Measurements from ENCODE around the gene VHLL.

The VHLL gene

GRCh38 chr1:156291226-156292061 lies 7.7 kb downstream of the VHLL start:
- DNase-seq, result no peak

GRCh38 chr1:156289857-156290256 lies 9.2 kb downstream of the VHLL start:
- no peak for DNase-seq

GRCh38 chr1:156286061-156286460 lies 13.0 kb downstream of the VHLL start:
- DNase-seq, result no peak

- no peak for DNase-seq
Measured at GRCh38 chr1:156285437-156285836, 13.7 kb downstream of the VHLL start.

GRCh38 chr1:156284757-156285156 lies 14.3 kb downstream of the VHLL start:
- DNase-seq, result no peak

- no peak for DNase-seq
Measured at GRCh38 chr1:156284112-156284511, 15.0 kb downstream of the VHLL start, which contains the start of gene TMEM79. TMEM79 (plus strand) TSS chr1:156284325; CDS start chr1:156285227, 902 bp downstream.

DNA sequence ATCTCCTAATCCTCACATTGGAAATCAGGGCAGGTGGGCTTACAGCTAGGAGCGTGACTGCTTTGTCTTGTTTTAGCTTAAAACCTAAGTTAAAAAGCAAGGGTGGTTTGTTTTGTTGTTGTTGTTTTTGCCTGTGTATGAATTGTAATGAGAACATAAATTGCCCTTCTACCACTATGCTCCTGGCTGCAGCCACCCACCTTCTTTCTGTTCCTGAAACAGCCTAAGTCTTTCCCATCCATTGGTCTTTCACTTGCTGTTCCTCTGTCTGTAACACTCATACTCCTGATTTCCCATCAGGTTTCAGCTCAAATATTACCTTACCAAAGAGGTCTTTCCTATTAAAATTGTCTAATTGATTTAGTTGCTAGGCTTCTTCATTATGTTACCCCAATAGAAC lies 15.6 kb downstream of the VHLL start:
- DNase-seq, result no peak

DNA sequence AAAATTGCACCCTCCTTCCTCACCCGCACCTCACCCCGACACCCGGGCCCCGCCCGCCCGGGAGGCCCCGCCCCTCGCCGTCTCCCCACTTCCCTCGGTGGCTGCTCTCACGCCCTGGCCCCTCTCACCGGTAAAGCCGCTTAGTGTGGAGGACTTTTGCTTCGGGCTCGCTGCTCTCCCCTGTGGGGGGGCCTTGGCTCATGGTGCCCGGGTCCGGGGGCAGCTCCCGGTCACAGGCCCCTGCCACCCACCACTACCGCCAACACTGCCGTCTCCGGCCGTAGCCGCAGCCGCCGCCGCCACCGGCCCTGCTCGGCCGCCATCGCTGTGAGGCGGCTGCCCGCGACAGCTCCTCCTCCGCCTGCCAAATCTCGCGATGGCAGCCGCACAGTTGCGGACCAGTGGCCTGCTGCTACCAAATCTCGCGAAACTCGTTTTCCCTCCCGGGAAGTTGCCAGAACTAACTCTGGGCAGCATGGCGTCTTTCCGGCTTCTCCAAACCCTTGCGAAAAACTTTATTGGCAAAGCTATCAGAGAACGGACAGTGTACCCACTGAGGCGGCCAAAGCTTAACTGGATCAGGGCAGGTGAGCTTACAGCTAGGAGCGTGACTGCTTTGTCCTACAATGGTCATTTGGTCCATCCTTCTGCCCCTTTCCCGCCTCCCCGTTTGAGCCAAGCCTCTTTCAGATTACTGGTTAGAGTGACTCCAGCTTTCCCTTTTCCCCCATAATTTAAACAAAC lies 16.5 kb downstream of the VHLL start, which contains the start of gene SMG5:
Gene SMG5, minus strand, starts transcription at position 347 of the 744 bp plus-strand sequence. Its CDS starts 145 bp downstream, at position 202.
- DNase-seq, result peak; percentile 89

GRCh38 chr1:156281693-156282478 lies 17.2 kb downstream of the VHLL start:
- no peak for DNase-seq

- no peak for DNase-seq
Measured at GRCh38 chr1:156281281-156281680, 17.8 kb downstream of the VHLL start.

GRCh38 chr1:156279837-156280236 lies 19.3 kb downstream of the VHLL start:
- no peak for DNase-seq

- no peak for DNase-seq
Measured at GRCh38 chr1:156276966-156277381, 22.1 kb downstream of the VHLL start.

DNA sequence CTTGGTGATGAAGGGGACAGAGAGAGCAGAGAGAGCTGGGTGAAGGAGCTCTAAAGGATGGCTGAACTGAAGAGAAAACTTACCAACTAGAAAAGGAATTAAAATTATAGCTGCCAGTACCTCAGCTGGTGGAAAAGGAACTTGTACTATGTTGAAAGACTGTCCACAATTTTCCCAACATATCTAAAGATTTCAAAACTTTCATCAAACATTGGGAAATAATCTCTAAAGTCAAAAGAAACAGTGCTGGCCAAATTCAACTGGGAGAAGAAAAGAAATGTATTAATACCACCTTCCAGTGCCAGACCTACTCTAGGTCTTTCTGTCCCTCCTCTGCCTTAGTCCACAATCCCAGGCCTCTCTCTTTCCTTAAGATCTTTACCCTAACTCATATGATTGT lies 22.6 kb downstream of the VHLL start:
- DNase-seq, result no peak

- no peak for DNase-seq
Measured at GRCh38 chr1:156270314-156270713, 28.8 kb downstream of the VHLL start.

DNA sequence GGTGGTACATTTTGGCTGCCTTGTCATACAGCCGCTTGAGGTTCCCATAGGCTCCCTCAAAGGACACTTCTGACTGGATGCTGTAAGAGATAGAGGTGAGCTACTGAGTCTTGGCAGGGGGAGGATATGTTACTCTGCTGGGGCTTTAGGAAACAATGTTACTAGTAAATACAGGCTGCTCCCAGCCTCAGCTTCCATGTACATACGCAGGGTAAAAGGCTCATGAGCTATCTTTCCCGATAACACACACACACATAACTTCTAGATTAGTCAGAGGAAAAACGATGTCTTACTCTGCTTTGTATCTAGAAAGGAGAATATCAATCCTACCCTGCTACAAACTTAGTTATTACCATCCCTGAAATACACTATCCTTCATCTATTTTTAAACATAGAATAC lies 30.8 kb downstream of the VHLL start:
- no peak for DNase-seq

DNA sequence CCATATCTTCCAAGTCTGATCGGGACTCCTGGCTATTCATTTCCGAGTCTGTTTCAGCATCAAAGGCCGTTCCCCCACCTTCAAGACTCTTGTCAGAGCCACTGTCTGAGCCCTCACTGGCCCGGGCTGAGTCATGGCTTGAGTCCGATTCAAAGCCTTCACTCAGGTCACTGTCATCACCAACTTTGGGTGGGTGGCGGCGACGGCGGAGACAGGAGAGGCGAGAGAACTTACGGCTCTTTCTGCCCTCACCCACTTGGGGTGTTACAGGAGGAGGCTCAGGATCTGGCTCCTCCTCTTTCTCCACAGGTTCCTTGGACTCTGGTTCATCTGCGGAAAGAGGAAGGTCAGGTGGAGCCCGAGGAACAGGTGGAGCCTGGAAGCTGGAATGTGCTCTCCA lies 33.1 kb downstream of the VHLL start:
- no peak for DNase-seq

- no peak for DNase-seq
Measured at GRCh38 chr1:156263288-156263655, 35.8 kb downstream of the VHLL start.

GRCh38 chr1:156262461-156263287 lies 36.4 kb downstream of the VHLL start:
- no peak for DNase-seq

GRCh38 chr1:156260896-156261295 lies 38.2 kb downstream of the VHLL start:
- DNase-seq, result no peak

DNA sequence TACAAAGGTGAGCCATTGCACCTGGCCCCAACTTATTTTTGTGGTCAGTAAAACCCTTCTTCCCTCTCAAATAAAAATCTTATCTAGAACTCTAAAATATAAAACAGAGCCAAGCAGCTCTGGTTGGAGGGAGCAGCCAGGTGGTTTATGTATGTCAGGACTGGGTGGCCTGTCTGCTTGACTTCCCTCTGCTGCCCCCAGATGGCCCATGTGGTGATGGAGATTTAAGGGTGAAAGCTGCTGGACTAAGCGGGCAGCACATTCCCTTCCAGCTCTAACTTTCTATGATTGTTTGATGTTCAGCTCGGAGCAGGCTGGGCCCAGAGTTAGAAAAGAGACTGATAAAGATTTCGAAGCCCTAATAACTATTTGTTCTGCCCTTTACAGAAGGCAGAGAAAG lies 39.3 kb downstream of the VHLL start:
- no peak for DNase-seq

GRCh38 chr1:156258859-156259258 lies 40.2 kb downstream of the VHLL start:
- no peak for DNase-seq

DNA sequence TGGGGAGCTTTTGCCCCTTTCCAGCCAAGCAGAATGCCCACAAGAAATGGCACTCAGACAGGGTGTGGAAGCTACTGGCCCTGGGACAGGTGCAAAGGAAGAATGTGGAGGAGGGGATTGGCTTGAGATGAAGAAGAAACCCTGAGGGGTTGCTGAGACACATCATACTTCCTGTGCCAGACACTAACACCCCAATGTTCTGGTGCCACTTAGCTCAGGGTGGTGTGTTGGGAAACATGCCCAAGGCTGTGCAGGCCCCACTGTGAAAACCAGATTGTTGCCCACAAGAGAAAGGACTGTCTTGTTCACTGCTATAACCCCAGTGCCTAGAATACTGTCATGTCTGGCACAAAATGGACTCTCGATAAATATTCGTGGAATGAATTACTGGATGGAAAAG lies 41.4 kb downstream of the VHLL start:
- DNase-seq, result no peak
